A673 (cell line): Measurements from ENCODE around the gene SAMHD1. TPM values are rescaled to one million over a fixed set of nuclear protein-coding genes. Genes with fewer than 3 reads are reported as not detected.
"Not testable (repeated sequence)": the region's sequence is repeated elsewhere in the genome, so short reads cannot be mapped to it uniquely, and the experiment has no call there.

Source experiments
- BruUV-seq: library from RNA; stranded (reverse); fragments of 400-500 nt; replicated peaks from 2 replicates; lab custom pipeline; 2021; lab: Mats Ljungman, UMichigan
- CTCF ChIA-PET: fragments of 300-600 bp; sonication (Branson Sonifier 250); formaldehyde crosslinking; loops from one replicate; lab custom pipeline; 2022; ENCODE audit warnings: antibody characterized with exemption; lab: Charles Lee
- POLR2A ChIA-PET: fragments of 300-600 bp; sonication (Branson Sonifier 250); formaldehyde crosslinking; loops from one replicate; lab custom pipeline; 2022; ENCODE audit warnings: antibody characterized with exemption; ENCODE audit not compliant: low non-redundant PET; lab: Charles Lee
- DNase-seq: peaks from one replicate; pipeline ENCODE4 v3.0.0-alpha.2; 2015; ENCODE audit warnings: low spot score
- H3K27ac ChIP-seq: fragments of 200-600 bp; sonication (generic); 2 replicates; pipeline ENCODE4 v1.5.1; 2016; ENCODE audit warnings: mixed run types, low read depth, mild to moderate bottlenecking, mixed read lengths, antibody characterized with exemption, low read length; ENCODE audit not compliant: poor library complexity, severe bottlenecking
- H3K27me3 ChIP-seq: fragments of 200-600 bp; sonication (generic); replicated peaks from 2 replicates; pipeline ENCODE4 v1.6.1; 2017; ENCODE audit warnings: mixed run types, low read depth, mild to moderate bottlenecking, mixed read lengths, antibody characterized with exemption, low read length; ENCODE audit not compliant: insufficient read depth, poor library complexity
- H3K36me3 ChIP-seq: fragments of 200-600 bp; sonication (generic); 2 replicates; pipeline ENCODE4 v1.6.1; 2016; ENCODE audit warnings: mixed run types, mild to moderate bottlenecking, mixed read lengths, antibody characterized with exemption, low read length; ENCODE audit not compliant: insufficient read depth, poor library complexity, severe bottlenecking
- H3K4me1 ChIP-seq: fragments of 200-600 bp; sonication (generic); 2 replicates; pipeline ENCODE4 v1.6.1; 2017; ENCODE audit warnings: mixed run types, mild to moderate bottlenecking, mixed read lengths, antibody characterized with exemption, low read length; ENCODE audit not compliant: insufficient read depth, poor library complexity, severe bottlenecking
- H3K4me3 ChIP-seq: fragments of 200-600 bp; sonication (generic); 2 replicates; pipeline ENCODE4 v1.5.1; 2016; ENCODE audit warnings: low read depth, mixed run types, mild to moderate bottlenecking, mixed read lengths, low read length; ENCODE audit not compliant: poor library complexity, severe bottlenecking
- H3K9me3 ChIP-seq: fragments of 200-600 bp; sonication (generic); 2 replicates; pipeline ENCODE4 v1.6.1; 2016; ENCODE audit warnings: mixed run types, low read depth, mild to moderate bottlenecking, mixed read lengths, antibody characterized with exemption, low read length; ENCODE audit not compliant: poor library complexity, severe bottlenecking
- CTCF ChIP-seq: fragments of 300-800, 200-600 bp; sonication (generic); conservative IDR thresholded peaks from 2 replicates; pipeline ENCODE4 v1.5.1; 2017; ENCODE audit warnings: low read depth, mild to moderate bottlenecking, antibody characterized with exemption, low read length, moderate library complexity, mixed read lengths
- EZH2 ChIP-seq: fragments of 200-600 bp; sonication (generic); IDR thresholded peaks from 2 replicates; pipeline ENCODE4 v1.6.1; 2017; ENCODE audit warnings: borderline replicate concordance, low read depth, mild to moderate bottlenecking, mixed read lengths, antibody characterized with exemption, low read length; ENCODE audit not compliant: poor library complexity, severe bottlenecking
- intact Hi-C: fragments of 100-400 bp; cut with micrococcal nuclease; formaldehyde crosslinking; loops from one replicate; pipeline ENCODE4 v1.10.0; 2022; ENCODE audit not compliant: unreplicated experiment
- total RNA-seq: library from RNA; stranded (reverse); gene quantifications from 2 replicates; pipeline ENCODE4 v1.2.3, GENCODE V29; 2021

SAMHD1 gene
- total RNA-seq, 1 experiment from 2014 or later, result 10.9 TPM

DNA sequence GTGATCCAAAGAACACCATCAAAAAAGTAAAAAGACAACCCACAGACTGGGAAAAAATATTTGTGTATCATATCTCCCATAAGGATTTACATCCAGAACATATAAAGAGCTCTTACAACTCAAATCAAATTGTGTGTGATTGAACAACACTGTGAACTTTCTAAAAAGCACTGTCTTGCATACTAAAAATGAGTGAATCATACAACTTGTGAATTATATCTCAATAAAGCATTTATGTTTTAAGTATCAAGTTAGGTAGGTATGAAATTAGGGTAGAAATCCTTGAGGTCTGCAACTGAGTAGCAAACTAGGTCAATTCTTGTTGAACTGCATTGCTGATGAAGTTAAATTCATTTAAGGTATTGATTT lies 14.1 kb downstream of the SAMHD1 start:
- no peak overlapping the region for H3K4me3 ChIP-seq
- BruUV-seq, result no TSS peak
- POLR2A ChIA-PET, result no interaction called here
- no peaks in the 10 kb centered on the region for H3K9me3 ChIP-seq
- no peak for TF ChIP-seq EZH2
- no peak for TF ChIP-seq CTCF
- CTCF ChIA-PET, result no interaction called here
- no peaks in the 10 kb centered on the region for H3K27me3 ChIP-seq
- no peak overlapping the region for H3K27ac ChIP-seq
- no peak for DNase-seq
- intact Hi-C loops, result no loop called here
- peaks cover 12% of the 10 kb centered on the region for H3K4me1 ChIP-seq
- H3K36me3 ChIP-seq, result no peaks in the 10 kb centered on the region

- H3K36me3 ChIP-seq, H3K9me3 ChIP-seq, H3K4me3 ChIP-seq, POLR2A ChIA-PET, DNase-seq, H3K27ac ChIP-seq, CTCF ChIA-PET, H3K27me3 ChIP-seq, BruUV-seq, intact Hi-C loops: not testable (repeated sequence)
- H3K4me1 ChIP-seq, result peaks cover 12% of the 10 kb centered on the region
Measured at GRCh38 chr20:36936761-36937401, 14.6 kb downstream of the SAMHD1 start.

DNA sequence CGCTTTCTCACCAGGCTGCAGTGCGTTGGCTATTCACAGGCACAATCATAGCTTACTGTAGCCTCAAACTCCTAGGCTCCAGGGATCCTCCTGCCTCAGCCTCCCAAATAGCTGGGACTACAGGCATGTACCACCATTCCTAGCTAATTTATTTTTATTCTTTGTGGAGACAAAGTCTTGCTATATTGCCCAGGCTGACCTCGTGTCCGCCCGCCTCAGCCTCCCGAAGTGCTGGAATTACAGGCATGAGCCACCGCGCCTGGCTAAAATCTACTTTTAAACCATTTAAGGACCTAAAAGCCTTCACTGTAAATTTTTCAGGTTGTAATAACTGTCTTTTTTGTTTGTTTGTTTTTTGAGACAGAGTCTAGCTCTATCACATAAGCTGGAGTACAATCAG lies 15.2 kb downstream of the SAMHD1 start:
- H3K9me3 ChIP-seq, result no peaks in the 10 kb centered on the region
- H3K4me1 ChIP-seq, result peaks cover 7% of the 10 kb centered on the region
- BruUV-seq, result no TSS peak
- H3K27me3 ChIP-seq, result no peaks in the 10 kb centered on the region
- CTCF ChIA-PET, result no interaction called here
- intact Hi-C loops, result no loop called here
- H3K4me3 ChIP-seq, result no peak overlapping the region
- DNase-seq, result no peak
- H3K36me3 ChIP-seq, result no peaks in the 10 kb centered on the region
- TF ChIP-seq CTCF (no peak), EZH2 (no peak)
- POLR2A ChIA-PET, result no interaction called here
- H3K27ac ChIP-seq, result no peak overlapping the region

GRCh38 chr20:36933571-36933970 lies 17.9 kb downstream of the SAMHD1 start:
- H3K9me3 ChIP-seq, CTCF ChIA-PET, intact Hi-C loops, H3K4me1 ChIP-seq, POLR2A ChIA-PET, BruUV-seq, H3K4me3 ChIP-seq, H3K27me3 ChIP-seq, DNase-seq, H3K27ac ChIP-seq, H3K36me3 ChIP-seq: not testable (repeated sequence)
